SHP77 treated with DMSO at 0.1 percent for 48 hours (cell line): ENCODE data around the gene ALDH3B2.
"Not testable (repeated sequence)": the region's sequence is repeated elsewhere in the genome, so short reads cannot be mapped to it uniquely, and the experiment has no call there.

Experiments
- DNase-seq: peaks from one replicate; lab custom pipeline; 2025; lab: John Stamatoyannopoulos, UW

The ALDH3B2 gene

GRCh38 chr11:67674442-67674871 lies at the start of gene ALDH3B2:
ALDH3B2 (minus strand) TSS chr11:67674623; CDS start chr11:67666935, 7,688 bp downstream.
- no peak for DNase-seq

DNA sequence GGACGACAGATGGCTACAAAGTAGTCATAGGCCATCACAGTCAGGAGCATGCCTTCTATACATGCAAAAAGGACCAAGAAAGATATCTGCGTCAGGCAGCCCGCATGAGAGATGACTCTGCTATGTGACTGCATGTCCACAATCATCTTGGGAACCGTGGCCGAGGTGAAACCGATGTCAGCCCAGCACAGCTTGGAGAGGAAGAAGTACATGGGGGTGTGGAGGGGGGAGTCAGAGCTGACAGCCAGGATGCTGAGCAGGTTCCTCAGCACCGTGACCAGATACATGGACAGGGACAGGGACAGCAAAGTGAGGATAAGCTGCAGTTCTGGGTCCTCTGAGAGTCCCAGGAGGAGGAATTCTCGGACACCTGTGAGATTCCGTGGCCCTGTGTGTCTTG lies 48.6 kb upstream of the ALDH3B2 start:
- not testable (repeated sequence) for DNase-seq

DNA sequence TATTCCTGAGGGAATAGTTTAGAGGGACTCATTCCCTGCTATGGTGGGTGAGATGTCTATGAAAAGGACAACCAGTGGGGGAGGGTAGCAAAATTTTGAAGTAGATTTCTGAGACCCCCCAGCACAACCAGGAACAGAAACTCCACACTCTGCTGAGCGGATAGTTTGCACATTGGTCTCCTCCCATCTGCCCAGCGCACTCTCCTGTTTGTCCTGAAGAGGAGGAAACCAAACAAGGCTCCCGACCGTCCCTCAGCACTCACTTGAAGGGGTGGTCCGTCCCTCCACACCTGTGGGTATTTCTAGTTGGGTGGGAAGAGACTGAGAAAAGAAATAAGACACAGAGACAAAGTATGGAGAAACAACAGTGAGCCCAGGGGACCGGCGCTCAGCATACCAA lies 41.8 kb upstream of the ALDH3B2 start:
- DNase-seq: not testable (repeated sequence)

DNA sequence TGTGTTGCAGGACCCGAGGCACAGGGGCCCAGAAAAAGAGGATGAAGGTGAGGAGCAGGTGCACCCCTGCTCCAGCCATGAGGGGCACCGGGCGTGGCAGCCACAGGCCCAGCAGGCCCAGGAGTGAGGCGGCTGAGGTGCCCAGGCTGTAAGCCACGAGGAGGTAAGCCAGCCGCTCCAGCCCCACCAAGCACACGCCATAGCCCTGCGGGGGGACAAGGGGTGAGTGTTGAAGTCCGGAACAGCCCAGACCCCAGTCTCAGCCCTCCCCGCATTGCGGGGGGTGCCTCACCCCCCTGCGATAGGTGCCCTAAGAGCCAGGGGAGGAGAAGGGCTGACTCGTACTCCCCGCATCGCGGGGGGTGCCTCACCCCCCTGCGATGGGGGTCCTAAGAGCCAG lies 41.4 kb upstream of the ALDH3B2 start:
- DNase-seq: not testable (repeated sequence)

- DNase-seq: not testable (repeated sequence)
Observed at GRCh38 chr11:67713892-67714509, 39.6 kb upstream of the ALDH3B2 start.

DNA sequence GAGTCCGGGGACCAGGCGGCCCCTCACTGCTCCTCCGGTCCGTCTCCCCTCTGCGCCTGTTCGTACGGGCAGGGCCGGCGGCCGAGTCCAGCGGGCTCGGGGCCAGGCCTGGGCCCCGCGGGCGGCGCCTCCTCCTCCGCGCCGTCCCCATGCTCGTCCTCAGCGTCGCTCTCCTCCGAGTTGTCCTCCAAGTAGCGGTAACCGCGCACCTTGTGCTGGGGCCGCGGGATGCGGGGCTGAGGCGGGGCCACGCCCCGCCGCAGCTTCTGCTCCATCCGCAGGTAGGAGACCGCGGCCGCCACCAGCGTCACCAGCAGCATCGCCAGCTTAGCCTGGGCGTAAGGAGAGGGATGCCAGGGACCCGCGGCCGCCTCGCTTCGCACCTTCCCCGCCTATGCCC lies 37.3 kb upstream of the ALDH3B2 start:
- not testable (repeated sequence) for DNase-seq

GRCh38 chr11:67711212-67711611 lies 36.8 kb upstream of the ALDH3B2 start:
- DNase-seq: not testable (repeated sequence)

GRCh38 chr11:67709806-67710205 lies 35.4 kb upstream of the ALDH3B2 start:
- not testable (repeated sequence) for DNase-seq

DNA sequence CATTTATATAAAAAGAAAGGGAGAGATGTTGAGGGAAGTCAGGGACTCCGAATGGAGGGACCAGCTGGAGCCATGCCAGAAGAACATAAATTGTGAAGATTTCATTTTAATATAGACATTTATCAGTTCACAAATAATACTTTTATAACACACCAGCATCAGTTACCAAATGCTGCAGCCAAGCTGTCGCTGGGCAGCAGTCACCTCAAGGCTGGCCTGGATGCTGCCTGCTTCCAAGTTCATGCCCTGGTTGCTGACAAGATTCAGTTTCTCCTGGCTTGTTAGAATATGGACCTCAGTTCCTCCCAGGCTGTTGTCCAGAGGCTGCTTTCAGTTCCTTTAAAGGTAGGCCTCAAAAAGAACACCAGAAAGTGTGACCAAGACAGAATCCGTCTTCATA lies 30.8 kb upstream of the ALDH3B2 start:
- DNase-seq: no peak

DNA sequence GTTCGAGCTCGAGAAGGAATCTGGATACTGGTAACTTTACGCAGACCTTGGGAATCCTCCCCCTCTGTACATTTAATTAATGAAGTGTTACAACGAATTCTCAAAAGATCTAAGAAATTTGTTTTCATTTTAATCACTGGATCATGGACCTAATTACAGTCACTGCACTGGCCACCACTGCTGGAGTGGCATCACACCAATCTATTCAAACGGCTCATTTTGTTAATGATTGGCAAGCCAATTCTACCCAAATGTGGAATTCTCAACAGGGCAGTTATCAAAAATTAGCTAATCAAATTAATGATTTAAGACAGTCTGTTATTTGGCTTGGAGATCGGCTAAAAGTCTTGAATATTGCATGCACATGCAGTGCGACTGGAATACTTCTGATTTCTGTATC lies 30.1 kb upstream of the ALDH3B2 start:
- no peak for DNase-seq

GRCh38 chr11:67703709-67704108 lies 29.3 kb upstream of the ALDH3B2 start:
- DNase-seq: not testable (repeated sequence)

- DNase-seq: no peak
Observed at GRCh38 chr11:67700548-67701262, 26.3 kb upstream of the ALDH3B2 start.

DNA sequence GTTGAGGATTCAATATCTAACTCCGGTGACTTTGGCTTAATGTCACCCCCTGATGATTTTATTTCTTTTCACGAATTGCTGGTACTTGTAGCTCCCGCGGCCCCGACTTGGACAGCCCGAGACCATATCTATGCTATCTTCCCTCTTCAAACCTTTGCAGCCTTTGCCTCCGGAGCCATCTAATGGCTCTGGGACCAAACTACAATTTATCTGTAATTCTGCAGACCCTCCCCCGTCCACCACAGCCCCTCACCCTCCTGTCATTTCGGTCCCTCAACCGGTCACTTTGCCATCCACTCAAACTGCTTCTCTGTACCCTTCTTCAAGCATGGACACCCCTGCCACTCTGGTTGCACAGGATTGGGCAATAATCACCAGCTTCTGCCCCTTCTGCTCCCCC lies 25.7 kb upstream of the ALDH3B2 start:
- DNase-seq: no peak

DNA sequence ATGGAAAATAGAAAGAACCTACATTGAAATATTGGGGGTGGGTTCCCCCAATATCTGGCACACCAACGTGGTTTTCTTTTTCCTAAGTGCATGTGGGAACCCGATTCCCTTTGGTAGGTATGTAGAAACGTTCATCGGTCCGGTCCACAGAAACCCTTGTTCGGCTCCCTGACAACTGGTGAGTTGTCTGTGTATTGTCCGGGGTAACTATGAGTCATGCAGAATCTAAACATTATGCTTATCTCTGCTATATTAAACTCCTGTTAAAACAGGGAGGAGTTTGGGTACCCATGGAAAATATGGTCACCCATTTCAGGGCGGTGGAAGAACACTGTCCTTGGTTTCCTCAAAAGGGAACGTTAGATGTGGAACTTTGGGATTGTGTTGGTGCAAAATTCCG lies 25.1 kb upstream of the ALDH3B2 start:
- DNase-seq: no peak

GRCh38 chr11:67698247-67698646 lies 23.8 kb upstream of the ALDH3B2 start:
- no peak for DNase-seq

- DNase-seq: no peak
Observed at GRCh38 chr11:67697846-67698245, 23.4 kb upstream of the ALDH3B2 start.

- no peak for DNase-seq
Observed at GRCh38 chr11:67696998-67697397, 22.6 kb upstream of the ALDH3B2 start.

GRCh38 chr11:67695606-67696005 lies 21.2 kb upstream of the ALDH3B2 start:
- no peak for DNase-seq

GRCh38 chr11:67694875-67695555 lies 20.6 kb upstream of the ALDH3B2 start:
- no peak for DNase-seq

DNA sequence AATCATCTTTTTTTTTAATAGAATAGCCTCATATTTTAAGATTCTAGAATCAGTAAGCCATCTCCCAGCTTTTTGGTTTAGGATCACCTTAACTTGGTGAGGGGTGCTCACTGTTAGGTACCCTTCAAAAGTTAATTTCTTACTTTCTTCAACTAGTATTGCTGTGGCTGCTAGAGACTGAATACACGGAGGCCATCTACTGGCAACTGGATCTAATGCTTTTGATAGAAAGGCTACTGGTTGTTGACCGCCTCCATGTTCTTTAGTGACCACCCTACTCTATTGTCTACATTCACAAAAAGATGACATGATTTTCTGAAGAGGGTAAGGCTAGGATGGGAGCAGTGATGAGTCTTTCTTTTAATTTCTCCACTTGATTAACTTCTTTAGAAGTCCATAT lies 16.7 kb upstream of the ALDH3B2 start:
- DNase-seq: no peak

- DNase-seq: no peak
Observed at GRCh38 chr11:67689178-67689577, 14.8 kb upstream of the ALDH3B2 start.

- DNase-seq: no peak
Observed at GRCh38 chr11:67687986-67688385, 13.6 kb upstream of the ALDH3B2 start.
